NCI-H2227 (cell line): ENCODE measurements around the gene GLUD1.
"Not testable (repeated sequence)": the region's sequence is repeated elsewhere in the genome, so short reads cannot be mapped to it uniquely, and the experiment has no call there.

Experiments used
- DNase-seq: peaks from one replicate; lab custom pipeline; 2025; ENCODE audit not compliant: unreplicated experiment; lab: John Stamatoyannopoulos, UW

GLUD1 gene

DNA sequence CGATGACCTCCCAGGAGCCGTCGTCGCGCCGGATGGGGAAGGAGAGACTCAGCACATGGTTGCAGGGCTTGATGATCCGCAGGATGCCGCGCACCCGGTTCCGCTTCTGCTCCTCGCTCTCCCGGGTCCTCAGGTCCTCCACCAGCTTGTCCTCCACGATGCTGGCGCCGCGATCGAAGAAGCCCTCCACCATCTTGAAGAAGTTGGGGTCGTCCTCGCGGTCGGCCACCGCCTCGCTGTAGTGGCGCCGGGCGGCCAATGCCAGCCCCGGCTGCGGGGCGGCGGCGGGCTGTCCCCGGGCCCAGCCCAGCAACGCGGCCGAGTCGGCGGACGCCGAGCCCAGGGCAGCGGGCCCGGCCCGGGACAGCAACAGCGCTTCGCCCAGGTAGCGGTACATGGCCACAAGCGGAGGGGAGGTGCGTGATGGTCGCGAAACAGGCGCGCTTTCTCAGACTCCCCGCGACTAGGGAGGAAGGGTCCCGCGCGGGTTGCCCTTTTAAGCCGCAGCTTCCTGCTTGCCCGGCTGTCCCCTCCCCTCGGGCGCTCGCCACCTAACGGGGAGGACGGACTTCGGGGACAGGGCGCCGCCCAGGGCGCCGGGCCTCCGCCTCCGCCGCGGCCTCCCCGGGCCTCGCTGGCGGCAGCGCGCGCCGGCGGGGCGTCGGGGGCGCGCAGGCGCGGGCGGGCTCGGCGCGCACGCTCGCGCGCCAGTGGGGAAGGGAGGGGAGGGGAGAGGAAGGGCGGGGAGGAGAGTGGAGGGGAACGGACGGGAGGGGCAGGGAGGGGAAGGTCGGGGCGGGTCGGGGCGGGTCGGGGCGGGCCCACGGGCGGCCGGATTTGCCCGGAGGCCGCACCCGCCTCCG lies at the start of gene GLUD1, which contains the start of gene SHLD2:
TSS of gene GLUD1 (minus strand) at position 471 of the 863 bp plus-strand sequence. CDS start at position 397, 74 bp downstream.
TSS of gene SHLD2 (plus strand) at position 834 of the 863 bp plus-strand sequence. CDS start 56,149 bp downstream, outside the sequence.
- peak; percentile 88 for DNase-seq

DNA sequence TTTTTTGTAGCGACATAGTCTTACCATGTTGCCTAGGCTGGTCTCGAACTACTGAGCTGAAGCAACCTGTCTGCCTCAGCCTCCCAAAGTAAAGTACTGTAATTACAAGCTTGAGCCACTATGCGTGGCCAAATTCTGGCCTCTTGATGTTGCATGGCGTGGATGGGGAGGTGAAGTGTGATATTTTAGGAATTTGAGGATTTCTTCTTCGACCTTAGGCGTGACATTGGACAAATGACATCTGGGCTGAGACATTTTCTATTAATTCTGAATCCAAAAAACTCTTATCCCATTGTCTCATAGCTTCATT lies 48.4 kb upstream of the GLUD1 start:
- DNase-seq, result not testable (repeated sequence)

DNA sequence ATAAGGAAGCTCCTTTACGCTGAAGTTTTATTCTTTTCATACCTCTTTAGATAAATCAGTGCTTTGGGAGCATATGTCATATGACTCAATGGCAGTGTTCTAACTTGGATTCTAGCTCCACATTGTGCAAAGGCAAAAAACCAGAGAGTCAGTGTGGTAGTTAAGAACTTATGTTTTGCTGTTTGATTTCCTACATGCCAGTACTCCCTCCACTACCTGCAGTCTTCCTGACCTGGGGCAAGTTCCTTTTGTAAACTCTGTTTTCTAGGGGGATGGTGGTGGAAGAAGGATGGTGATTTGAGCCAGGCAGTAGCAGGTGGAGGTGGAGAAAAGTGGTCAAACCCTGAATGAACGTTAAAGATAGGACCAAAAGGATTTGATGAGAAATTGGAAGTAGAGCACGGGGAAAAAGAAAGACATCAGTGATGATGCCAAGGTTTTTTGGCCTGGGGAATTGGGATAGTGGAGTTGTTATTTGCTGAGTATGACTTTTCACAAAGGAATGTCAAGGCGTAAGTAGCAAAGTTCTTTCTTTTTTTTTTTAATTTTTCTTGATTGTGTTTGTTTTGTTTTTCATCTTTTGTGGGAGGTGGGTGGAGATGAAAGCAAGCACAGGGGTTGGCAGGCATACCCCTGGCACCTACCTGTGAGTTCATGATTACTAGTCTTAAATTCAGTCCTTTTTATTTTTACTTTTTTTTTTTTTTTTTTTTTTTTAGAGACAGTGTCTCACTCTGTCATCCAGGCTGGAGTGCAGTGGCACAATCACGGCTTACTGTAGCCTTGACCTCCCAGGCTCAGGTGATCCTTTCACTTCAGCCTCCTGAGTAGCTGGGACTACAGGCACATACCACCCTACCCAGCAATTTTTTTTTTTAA lies 47.8 kb upstream of the GLUD1 start:
- not testable (repeated sequence) for DNase-seq

DNA sequence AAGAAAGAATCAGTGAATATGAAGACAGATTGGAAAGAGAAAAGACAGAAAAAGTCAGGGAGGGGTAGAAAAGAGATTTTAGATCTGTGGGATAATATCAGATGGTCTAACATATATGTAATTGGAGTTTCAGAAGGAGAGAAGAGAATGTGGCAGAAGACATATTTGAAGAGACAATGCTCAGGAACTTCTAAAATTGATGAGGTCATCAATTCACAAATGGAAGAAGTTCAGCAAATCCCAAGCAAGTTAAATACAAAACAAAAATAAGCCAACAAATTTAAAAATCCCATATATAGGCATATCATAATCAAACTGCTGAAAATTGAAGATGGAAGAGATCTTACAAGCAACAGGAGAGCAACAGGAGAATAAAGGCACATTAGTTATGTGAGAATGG lies 42.8 kb upstream of the GLUD1 start:
- not testable (repeated sequence) for DNase-seq

DNA sequence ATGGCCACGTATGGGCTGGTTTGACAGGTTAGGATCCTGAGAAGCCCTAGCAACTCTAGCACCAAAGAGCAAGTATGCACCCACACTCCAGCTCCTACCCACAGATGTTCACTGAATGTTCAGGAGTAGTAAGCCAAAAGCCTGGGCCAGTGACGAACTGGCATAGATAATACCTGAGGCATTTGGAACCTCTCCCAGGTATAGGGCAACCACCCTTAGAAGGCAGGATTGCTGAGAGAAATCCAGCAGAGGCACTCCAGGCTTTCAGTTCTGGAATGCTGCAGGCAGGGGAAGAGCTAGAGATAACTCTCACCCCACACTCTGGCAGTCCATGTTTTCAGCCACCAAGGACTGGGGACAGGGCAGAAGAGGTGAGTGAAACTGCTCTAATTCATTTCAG lies 39.8 kb upstream of the GLUD1 start:
- not testable (repeated sequence) for DNase-seq

DNA sequence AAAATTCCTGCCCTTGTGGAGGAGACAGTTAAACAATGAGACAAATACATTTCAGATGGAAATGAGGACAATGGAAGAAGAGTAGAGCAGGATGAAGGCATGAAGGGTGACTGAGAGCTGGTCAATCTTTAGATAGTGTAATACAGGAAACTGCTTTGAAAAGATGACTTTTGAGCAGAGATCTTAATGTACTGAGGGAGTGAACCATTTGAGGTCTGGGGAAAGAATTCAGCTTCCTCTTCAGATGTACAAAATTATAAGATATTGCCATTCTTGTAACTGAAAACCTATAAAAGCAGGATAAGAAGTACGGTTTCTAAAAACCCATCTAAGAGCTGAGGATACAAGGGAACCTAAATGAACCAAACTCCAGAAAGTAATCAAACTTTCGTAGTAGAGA lies 39.3 kb upstream of the GLUD1 start:
- not testable (repeated sequence) for DNase-seq

DNA sequence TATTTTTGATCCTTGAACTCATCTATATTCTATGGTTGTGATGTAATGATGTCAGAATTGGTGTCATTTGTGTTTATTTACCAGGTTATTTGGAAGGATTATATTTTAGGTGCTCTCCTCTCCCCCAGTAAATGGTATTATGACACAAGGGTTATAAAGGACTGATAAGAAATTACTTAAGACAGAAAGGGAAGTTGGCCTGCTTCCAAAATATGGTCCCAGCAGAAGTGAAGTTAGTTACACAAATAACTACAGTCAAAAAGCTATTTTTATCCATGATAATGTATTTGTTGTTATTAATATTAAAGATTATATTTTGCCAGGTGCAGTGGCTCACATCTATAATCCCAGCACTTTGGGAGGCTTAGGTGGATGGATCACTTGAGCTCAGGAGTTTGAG lies 37.5 kb upstream of the GLUD1 start:
- not testable (repeated sequence) for DNase-seq

DNA sequence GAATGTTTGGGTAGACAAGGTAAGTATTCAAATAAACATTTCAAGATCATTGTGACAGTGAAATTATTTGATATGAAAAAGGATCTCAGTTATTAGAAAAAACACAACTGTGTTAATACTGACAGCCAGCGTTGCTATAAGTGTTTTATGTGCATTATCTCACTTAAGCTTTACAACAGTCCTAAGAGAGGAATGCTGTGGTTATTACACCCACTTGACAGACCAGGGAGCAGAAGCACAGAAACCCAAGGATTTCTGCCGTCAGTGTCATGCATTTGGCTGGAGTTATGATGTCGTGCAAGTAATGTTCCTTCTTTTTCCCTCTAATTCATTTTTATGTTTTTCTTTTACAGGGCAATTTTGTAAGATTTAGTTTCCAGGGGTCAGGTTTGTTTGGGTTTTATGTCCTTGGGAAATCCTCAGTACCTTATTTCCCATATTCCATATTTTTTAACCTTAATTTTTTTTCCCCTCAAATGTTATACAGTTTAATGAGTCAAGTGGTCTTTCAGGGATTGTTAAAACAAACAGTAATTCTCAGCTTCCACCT lies 33.0 kb upstream of the GLUD1 start:
- DNase-seq, result not testable (repeated sequence)

DNA sequence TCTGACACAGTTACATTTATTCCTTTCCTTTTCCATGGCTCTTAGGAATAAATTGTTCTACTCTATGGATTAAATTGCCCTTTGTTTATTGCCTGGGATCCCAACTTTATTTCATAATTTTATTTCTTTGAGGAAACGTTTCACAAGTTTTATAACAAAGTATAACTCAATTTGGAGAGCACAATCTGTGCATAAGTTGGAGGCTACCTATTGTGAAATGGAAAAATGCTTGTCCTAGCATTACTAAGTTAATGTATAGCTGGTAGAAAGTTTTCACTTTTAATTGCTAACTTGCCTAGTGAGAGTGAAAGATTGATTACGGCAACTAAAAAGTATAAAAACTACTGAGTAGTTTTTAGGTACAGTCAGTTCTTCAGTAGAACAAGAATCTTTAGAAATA lies 32.4 kb upstream of the GLUD1 start:
- DNase-seq, result not testable (repeated sequence)

DNA sequence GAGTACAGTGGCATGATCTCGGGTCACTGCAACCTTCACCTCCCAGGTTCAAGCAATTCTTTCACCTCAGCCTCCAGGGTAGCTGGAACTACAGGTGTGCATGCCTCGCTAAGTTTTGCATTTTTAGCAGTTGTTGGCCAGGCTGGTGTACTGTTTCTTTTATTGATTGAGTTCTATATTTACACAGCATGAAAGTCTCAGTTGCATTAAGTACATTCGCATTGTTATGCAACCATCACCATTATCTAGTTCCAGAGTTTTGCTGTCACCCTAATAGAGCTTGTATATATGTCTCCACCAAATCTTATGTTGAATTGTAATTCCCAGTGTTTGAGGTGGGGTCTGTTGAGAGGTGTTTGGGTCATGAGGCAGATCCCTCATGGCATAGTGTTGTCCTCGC lies 28.7 kb upstream of the GLUD1 start:
- DNase-seq, result not testable (repeated sequence)

DNA sequence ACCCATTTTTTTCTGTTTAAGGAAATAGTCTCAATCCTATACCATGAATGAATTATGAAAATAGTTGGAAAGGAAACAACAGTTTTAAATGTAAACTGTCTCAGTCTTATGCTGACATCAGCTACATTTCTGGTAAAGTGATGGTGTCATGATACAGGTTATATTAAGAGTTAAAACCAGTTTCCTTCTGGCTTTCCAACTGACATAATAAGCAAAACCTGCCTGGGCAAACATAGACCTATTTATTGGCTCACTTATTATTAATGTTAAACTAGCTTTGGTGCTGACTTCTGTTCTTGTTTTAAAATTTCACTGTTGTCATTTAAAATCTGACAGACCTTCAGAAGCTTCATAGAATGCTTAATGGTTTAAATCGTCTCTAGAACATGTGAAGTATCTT lies 24.4 kb upstream of the GLUD1 start:
- DNase-seq, result not testable (repeated sequence)

DNA sequence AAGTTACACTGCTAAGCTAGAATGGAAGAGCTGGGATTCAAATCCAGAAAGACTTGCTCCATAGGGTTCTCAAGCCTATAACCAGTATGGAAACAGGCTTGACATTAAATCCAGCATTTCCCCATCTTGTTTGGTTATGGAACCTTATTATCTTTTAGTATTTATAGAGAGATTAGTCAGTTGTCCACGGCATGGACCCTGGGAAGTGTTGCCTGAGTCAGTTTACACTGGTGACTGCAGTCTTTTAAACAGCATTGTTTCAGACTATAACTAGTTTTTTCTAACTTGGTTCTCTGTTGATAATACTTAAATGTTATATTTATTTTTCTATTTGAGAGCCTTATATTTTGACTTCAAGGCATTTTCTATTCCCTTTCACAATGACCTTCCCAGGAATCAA lies 23.5 kb upstream of the GLUD1 start:
- DNase-seq, result not testable (repeated sequence)

DNA sequence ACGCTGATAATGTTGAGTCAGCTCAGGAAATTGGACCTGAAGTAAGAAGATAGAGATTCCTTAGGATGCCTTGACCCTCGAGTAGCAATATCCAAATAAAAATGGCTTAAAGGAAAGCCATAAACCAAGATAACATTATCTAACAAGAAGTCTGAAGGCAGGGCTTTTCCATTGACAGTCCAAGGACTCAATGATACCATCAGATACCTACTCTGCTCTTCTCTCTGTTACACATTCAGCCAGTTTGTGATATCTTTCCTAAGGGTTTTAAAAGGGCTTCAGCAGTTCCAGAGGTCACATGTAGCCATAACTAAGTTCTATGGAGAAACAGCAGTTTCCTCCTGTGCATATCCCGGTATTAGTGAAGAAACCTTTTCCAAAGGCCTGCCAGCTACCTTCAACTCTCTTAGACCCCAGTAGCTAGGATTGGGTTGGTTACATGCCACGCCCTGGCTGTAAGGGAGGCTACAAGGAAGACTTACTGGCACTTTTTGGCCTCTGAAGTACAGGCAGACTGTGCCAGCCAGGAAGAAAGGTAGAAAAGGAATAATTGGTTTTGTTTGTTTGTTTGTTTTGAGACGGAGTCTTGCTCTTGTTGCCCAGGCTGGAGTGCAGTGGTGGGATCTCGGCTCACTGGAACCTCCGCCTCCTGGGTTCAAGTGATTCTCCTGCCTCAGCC lies 10.9 kb upstream of the GLUD1 start:
- no peak for DNase-seq

DNA sequence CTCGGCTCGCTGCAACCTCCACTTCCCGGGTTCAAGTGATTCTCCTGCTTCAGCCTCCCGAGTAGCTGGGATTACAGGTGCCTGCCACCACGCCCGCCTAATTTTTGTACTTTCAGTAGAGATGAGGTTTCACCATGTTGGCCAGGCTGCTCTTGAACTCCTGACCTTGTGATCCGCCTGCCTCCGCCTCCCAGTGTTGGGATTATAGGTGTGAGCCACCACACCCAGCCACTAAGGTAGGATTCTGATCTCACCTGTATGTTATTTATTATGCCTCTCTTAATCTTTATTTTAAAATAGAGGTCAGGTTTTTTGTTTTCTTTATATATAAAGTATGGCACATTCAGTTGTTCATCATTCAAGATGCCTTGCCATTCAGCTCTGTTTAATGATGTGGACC lies 10.1 kb upstream of the GLUD1 start:
- not testable (repeated sequence) for DNase-seq

DNA sequence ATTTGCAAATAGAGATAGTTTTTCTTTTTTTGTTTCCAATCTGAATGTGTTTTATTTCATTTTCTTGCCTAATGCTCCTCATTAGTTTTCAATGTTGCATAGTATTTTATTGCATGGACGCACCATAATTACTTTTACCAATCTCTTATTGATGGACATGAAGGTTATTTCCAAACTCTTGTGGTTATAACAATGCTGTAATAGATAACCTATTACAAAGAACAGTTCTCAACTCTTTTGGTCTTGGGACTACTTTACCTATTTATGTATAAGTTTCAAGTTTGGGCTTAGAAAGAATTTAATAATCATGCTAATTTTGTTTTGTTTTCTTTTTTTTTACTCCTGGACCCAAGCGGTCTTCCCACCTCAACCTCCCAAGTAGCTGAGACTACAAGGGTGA lies 7.4 kb upstream of the GLUD1 start:
- no peak for DNase-seq

DNA sequence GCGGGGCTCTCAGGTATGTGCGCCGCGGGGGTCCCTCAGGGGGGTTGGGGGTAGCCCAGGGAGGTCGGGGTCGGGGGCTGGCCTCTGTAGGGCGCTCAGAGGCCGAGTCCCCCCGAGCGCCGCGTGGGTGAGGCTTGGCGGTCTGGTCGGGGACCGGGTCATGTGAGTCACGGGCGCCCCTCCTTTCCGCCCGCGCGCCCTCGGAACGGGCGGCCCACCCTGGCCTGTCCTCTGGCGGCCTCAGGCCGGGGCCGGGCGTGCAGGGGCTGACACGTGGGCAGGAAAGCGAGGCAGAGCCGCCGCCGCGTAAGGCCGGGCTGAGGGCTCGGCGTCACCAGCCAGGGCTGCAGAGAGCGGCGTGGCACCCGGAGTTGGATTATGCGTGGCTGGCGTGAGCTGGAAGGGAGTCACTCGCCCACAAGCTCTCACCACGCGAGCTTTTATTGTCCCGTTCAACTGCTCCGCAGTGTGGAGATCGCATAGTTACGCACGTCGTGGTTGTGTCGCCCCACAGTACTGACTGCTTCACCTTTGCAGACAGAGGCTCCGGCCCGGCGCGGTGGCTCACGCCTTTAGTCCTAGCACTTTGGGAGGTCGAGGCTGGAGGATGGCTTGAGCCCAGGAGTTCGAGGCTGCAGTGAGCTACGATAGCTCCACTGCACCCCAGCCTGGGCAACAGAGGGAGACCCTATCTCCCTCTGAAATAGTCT lies 748 bp upstream of the GLUD1 start:
- peak; percentile 65 for DNase-seq

DNA sequence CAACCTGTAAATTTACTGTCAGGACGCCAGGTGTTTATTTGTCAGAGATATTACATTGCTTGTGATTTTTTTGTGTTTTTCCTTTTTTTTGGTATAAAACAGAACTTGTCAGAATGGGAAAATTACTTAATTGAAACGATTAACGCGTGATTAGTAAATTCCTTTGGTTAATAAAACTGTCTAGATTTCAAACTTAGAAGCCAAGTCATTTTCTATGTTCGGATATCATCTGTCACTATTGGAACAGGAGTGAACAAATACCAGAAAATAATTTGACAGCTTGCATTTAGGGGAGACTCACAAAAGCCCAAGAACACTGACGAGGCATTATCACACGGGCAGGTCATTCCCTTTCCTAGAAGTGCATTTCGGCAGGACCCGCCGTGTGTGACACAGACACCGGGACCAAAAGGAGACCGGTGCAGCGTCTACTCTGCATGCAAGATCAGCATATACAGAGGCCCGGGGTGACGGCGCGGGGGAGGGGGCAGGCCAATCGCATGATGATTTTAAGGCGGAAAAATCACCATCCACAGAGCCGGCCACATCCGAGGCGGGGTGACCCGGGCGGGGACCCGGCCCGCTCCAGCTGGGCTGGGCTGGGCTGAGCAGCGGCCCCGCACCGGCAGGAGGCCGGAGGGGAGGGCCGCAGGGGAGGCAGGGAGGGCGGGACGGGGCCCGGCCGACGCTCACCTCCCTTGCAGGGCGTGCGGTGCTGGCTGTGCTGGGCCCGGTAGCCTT lies 841 bp downstream of the GLUD1 start:
- DNase-seq, result peak; percentile 30

DNA sequence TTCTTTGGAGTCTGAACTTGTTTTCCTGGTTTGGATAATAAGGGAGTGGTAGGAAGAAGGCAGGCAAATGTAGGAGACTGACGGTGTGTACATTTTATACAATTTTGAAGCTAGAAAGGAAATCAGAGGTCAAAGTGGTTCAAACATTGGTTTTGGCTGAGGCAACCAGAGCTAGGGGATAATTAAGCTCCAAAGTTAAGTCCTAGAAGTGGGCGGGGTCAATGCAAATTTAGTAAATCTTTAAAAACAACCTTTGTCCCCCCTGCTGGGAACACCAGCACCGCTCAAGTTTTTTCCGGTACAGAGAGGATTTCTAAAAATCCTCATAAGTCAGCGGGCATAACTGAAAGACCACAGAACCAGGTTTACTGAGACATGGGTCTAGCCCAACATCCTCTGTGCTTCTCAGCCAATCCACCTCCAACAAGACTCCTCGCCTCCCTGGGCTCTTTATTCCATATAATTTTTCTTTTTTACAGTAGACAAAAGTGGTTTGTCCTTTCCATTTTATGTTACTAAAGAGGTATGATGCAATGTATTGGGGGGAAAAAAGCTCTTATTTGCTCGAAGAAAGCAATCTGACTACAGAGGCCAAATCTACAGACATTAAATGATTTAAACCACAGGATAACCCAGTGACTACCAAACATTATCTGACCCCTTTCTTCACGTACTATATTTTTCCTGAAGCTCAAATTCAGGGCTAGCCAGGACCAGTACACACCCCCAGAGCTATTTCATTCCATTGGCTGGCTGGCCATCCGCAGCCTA lies 1.6 kb downstream of the GLUD1 start:
- DNase-seq, result peak; percentile 1

DNA sequence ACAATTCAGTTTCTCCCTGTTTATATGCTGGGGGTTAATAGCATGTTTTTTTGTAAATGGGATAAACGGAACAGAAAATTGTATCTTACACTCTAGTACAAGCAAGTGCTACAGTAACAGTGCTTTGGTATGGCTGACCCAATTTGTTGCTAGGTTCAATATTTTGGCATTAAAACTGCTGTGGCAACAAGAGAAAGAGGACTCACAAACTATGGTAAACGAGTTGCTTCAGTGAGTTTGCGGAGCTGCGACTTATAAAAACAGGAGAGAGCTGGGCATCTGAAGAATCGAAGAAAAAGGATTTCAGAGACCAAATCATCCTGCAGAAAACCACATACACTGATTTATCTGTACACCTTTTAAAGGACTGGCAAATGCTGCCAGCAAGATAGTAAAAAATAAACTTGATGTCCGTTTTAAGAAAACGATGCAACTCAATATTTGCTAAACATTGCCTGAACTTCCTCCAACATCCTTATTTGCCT lies 2.2 kb downstream of the GLUD1 start:
- DNase-seq, result no peak
